Endothelial cell of umbilical vein (primary cell): ENCODE results near the gene DDX11. TPM values are rescaled to one million over a fixed set of nuclear protein-coding genes. Genes with fewer than 3 reads are reported as not detected.

ENCODE experiments used
- BruUV-seq: library from RNA; stranded (reverse); fragments of 400-500 nt; replicated peaks from 2 replicates; lab custom pipeline; 2021; lab: Mats Ljungman, UMichigan
- CTCF ChIA-PET: fragments of 300-600, 350-600 bp; sonication (Branson Sonifier 250); formaldehyde crosslinking; loops from one replicate; lab custom pipeline; 2021; ENCODE audit warnings: antibody characterized with exemption, inconsistent platforms; lab: Charles Lee
- POLR2A ChIA-PET: fragments of 300-600, 350-600 bp; sonication (Branson Sonifier 250); formaldehyde crosslinking; loops from one replicate; lab custom pipeline; 2021; ENCODE audit warnings: antibody characterized with exemption, inconsistent platforms; lab: Charles Lee
- DNase-seq: peaks from one replicate; pipeline ENCODE4 v3.0.0-alpha.2; 2011; ENCODE audit warnings: low read depth, low spot score
- FAIRE-seq: peaks from 2 replicates; lab custom pipeline; 2011; peaks lifted over from hg19 to GRCh38; lab: Jason Lieb, UNC
- H2AFZ ChIP-seq: 2 replicates; pipeline ENCODE4 v1.6.0; 2012; ENCODE audit warnings: low read depth, low read length, control low read depth, inconsistent platforms
- H3K27ac ChIP-seq: 2 replicates; pipeline ENCODE4 v1.5.1; 2011; ENCODE audit warnings: low read depth, mild to moderate bottlenecking, control low read depth, low read length, moderate library complexity; ENCODE audit not compliant: insufficient read depth
- H3K27me3 ChIP-seq, 2 experiments: 2 replicates each; pipeline versions ENCODE4 v1.6.0 to v1.6.1; 2011; ENCODE audit warnings: low read length in 2 of 2, mixed read lengths in 1 of 2; ENCODE audit not compliant: control insufficient read depth in 2 of 2, insufficient read depth in 2 of 2
- H3K36me3 ChIP-seq, 2 experiments: 2 replicates in 1 of 2; 3 replicates in 1 of 2; pipeline ENCODE4 v1.5.1; 2011; ENCODE audit warnings: low read length in 2 of 2, mild to moderate bottlenecking in 1 of 2, moderate library complexity in 1 of 2; ENCODE audit not compliant: control insufficient read depth in 2 of 2, insufficient read depth in 2 of 2; ENCODE audit errors: extremely low read depth in 1 of 2
- H3K4me1 ChIP-seq: 3 replicates; pipeline ENCODE4 v1.5.1; 2011; ENCODE audit warnings: mild to moderate bottlenecking, low read length; ENCODE audit not compliant: control insufficient read depth, insufficient read depth; ENCODE audit errors: extremely low read depth
- H3K4me2 ChIP-seq: 2 replicates; pipeline ENCODE4 v1.6.1; 2011; ENCODE audit warnings: low read length, control low read depth, mixed read lengths; ENCODE audit not compliant: insufficient read depth
- H3K4me3 ChIP-seq, 3 experiments: fragments of 200-600 bp in 1 of 3; sonication (generic), shearing (Covaris generic) in 1 of 3; replicated peaks in 1 of 3; 2 replicates each; pipeline ENCODE4 v1.5.1; 2011 to 2016; ENCODE audit warnings: control low read depth in 3 of 3, low read length in 3 of 3, mild to moderate bottlenecking in 2 of 3, inconsistent platforms in 1 of 3, low read depth in 1 of 3, moderate library complexity in 1 of 3; ENCODE audit not compliant: insufficient read depth in 1 of 3
- H3K79me2 ChIP-seq: 2 replicates; pipeline ENCODE4 v1.6.0; 2012; ENCODE audit warnings: low read length, inconsistent platforms; ENCODE audit not compliant: control insufficient read depth, insufficient read depth
- H3K9ac ChIP-seq: replicated peaks from 2 replicates; pipeline ENCODE3; 2011; ENCODE audit warnings: low read length, control low read depth; ENCODE audit not compliant: insufficient read depth; ENCODE audit errors: extremely low read depth
- H3K9me1 ChIP-seq: replicated peaks from 3 replicates; pipeline ENCODE4 v1.6.0; 2011; ENCODE audit warnings: mild to moderate bottlenecking, low read length; ENCODE audit not compliant: control insufficient read depth, insufficient read depth; ENCODE audit errors: extremely low read depth
- H3K9me3 ChIP-seq: replicated peaks from 2 replicates; pipeline ENCODE4 v1.5.1; 2012; ENCODE audit warnings: low read length, inconsistent platforms; ENCODE audit not compliant: control insufficient read depth, insufficient read depth
- H4K20me1 ChIP-seq: replicated peaks from 2 replicates; pipeline ENCODE3; 2011; ENCODE audit warnings: mild to moderate bottlenecking, low read length; ENCODE audit not compliant: control insufficient read depth, insufficient read depth; ENCODE audit errors: extremely low read depth
- EZH2 ChIP-seq: IDR thresholded peaks from 2 replicates; pipeline ENCODE4 v1.6.1; 2012; ENCODE audit warnings: borderline replicate concordance, low read depth, mild to moderate bottlenecking, moderate library complexity, low read length, inconsistent platforms; ENCODE audit not compliant: severe bottlenecking
- FOS ChIP-seq: IDR thresholded peaks from 2 replicates; pipeline ENCODE4 v1.6.1; 2011; ENCODE audit warnings: mild to moderate bottlenecking, low read length, moderate library complexity, borderline replicate concordance; ENCODE audit not compliant: insufficient read depth
- GATA2 ChIP-seq: IDR thresholded peaks from 2 replicates; pipeline ENCODE4 v1.7.0; 2011; ENCODE audit warnings: low read depth, mild to moderate bottlenecking, moderate library complexity, mixed read lengths, low read length; ENCODE audit not compliant: insufficient read length, insufficient read depth
- JUN ChIP-seq: IDR thresholded peaks from 2 replicates; pipeline ENCODE4 v1.6.1; 2011; ENCODE audit warnings: borderline replicate concordance, low read depth; ENCODE audit not compliant: insufficient read length, insufficient read depth
- MYC ChIP-seq: IDR thresholded peaks from one replicate; pipeline ENCODE4 v1.6.1; 2011; ENCODE audit warnings: mild to moderate bottlenecking, low read depth, low read length
- POLR2A ChIP-seq: IDR thresholded peaks from 2 replicates; pipeline ENCODE4 v1.6.1; 2012; ENCODE audit warnings: low read depth, mild to moderate bottlenecking, control low read depth, low read length
- POLR2AphosphoS5 ChIP-seq: IDR thresholded peaks from 2 replicates; pipeline ENCODE4 v1.6.1; 2012; ENCODE audit warnings: low read depth, mild to moderate bottlenecking, control low read depth, low read length, moderate library complexity; ENCODE audit not compliant: insufficient read depth
- dilution Hi-C: fragments of 300-500 bp; cut with MboI; formaldehyde crosslinking; loops from one replicate; pipeline ENCODE4 v1.15.0; 2019; ENCODE audit warnings: low sequenced_read_pairs; ENCODE audit not compliant: extremely low pct_ligation_motif_present
- intact Hi-C: fragments of 100-400 bp; cut with micrococcal nuclease; formaldehyde crosslinking; loops from one replicate; pipeline ENCODE4 v1.10.0; 2022
- polyA plus RNA-seq, 4 experiments: library from polyadenylated mRNA; depleted of rRNA in 3 of 4; stranded (reverse) in 3 of 4; unstranded in 1 of 4; fragments of >200 nt; gene quantifications; 2 replicates each; pipeline versions ENCODE4 v1.2.1 to v1.2.3, GENCODE V29; 2011 to 2012; ENCODE audit warnings: missing spikeins in 1 of 4
- total RNA-seq: library from RNA; stranded (reverse); gene quantifications from 2 replicates; pipeline ENCODE4 v1.2.3, GENCODE V29; 2021
- TF ChIP-seq, protein P1 (sequence below): IDR thresholded peaks from 2 replicates; pipeline ENCODE4 v1.6.1; 2011; ENCODE audit not compliant: insufficient read depth, insufficient read length
- TF ChIP-seq, protein P2 (sequence below), 2 donors: IDR thresholded peaks; 1 replicate in 1 of 2; 2 replicates in 1 of 2; pipeline ENCODE4 v1.5.1; 2011; ENCODE audit warnings: low read length in 2 of 2, mild to moderate bottlenecking in 2 of 2, moderate library complexity in 2 of 2, control low read depth in 1 of 2, inconsistent platforms in 1 of 2, low read depth in 1 of 2; ENCODE audit not compliant: insufficient read depth in 1 of 2; ENCODE audit errors: extremely low read depth in 1 of 2

Gene DDX11
- total and polyA plus RNA-seq, 2 donors (not counting 3 experiments of a cell fraction or from before 2014, with no cell fraction given) = 20.8 to 71.4 TPM

- Histone ChIP-seq H3K9me3 (no peaks in the 10 kb centered on the region), H3K4me1 (no peaks in the 10 kb centered on the region), H3K4me3 (no peak overlapping the region), H3K27me3 (peaks cover 8% of the 10 kb centered on the region in 2 experiments), H4K20me1 (no peaks in the 10 kb centered on the region), H3K79me2 (no peaks in the 10 kb centered on the region), H3K9ac (no peak overlapping the region), H3K36me3 (no peaks in the 10 kb centered on the region), H3K4me2 (no peak overlapping the region), H2AFZ (no peak overlapping the region), H3K9me1 (no peaks in the 10 kb centered on the region), H3K27ac (no peak overlapping the region)
- BruUV-seq = no TSS peak
- intact Hi-C loops = no loop called here
- ChIA-PET POLR2A (no interaction called here), CTCF (interaction anchor here (1.4 kb wide), 1 partner anchor 17 kb away, joined by 3 read pairs; no protein-coding TSS in a partner anchor)
- DNase-seq = no peak
- TF ChIP-seq GATA2 (no peak), FOS (no peak), POLR2AphosphoS5 (no peak), EZH2 (no peak), JUN (no peak), POLR2A (no peak), MYC (no peak)
- TF ChIP-seq, protein P1, sequence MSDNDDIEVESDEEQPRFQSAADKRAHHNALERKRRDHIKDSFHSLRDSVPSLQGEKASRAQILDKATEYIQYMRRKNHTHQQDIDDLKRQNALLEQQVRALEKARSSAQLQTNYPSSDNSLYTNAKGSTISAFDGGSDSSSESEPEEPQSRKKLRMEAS = no peak
- TF ChIP-seq, protein P2, sequence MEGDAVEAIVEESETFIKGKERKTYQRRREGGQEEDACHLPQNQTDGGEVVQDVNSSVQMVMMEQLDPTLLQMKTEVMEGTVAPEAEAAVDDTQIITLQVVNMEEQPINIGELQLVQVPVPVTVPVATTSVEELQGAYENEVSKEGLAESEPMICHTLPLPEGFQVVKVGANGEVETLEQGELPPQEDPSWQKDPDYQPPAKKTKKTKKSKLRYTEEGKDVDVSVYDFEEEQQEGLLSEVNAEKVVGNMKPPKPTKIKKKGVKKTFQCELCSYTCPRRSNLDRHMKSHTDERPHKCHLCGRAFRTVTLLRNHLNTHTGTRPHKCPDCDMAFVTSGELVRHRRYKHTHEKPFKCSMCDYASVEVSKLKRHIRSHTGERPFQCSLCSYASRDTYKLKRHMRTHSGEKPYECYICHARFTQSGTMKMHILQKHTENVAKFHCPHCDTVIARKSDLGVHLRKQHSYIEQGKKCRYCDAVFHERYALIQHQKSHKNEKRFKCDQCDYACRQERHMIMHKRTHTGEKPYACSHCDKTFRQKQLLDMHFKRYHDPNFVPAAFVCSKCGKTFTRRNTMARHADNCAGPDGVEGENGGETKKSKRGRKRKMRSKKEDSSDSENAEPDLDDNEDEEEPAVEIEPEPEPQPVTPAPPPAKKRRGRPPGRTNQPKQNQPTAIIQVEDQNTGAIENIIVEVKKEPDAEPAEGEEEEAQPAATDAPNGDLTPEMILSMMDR (IDR thresholded peaks at IDR 0.05; ENCODE audit: extremely low read depth in 1 of 2, insufficient read depth in 1 of 2, low read depth in 1 of 2, low read length in 2 of 2) = no peak
- FAIRE-seq = no peak
- dilution Hi-C loops = no loop called here
Observed at GRCh38 chr12:31037931-31038330, 35.7 kb upstream of the DDX11 start.
